Ovary (tissue), 3 donors: ENCODE measurements around the gene RAB31.

Experiments
- POLR2A ChIP-seq: fragments of 450-650 bp; IDR thresholded peaks from one replicate; pipeline ENCODE4 v1.6.1; 2017; ENCODE audit warnings: antibody characterized with exemption, mild to moderate bottlenecking, moderate library complexity
- TF ChIP-seq, protein P1 (sequence below), 3 donors: fragments of 450-650 bp in 2 of 3; fragments of 200-600 bp in 1 of 3; IDR thresholded peaks; one replicate each; pipeline versions ENCODE4 v1.5.1 to v1.8.0; 2016 to 2022; ENCODE audit warnings: antibody characterized with exemption in 3 of 3, mild to moderate bottlenecking in 1 of 3
- donor health status: DM: no; HTN: no; CAD: no.

DNA sequence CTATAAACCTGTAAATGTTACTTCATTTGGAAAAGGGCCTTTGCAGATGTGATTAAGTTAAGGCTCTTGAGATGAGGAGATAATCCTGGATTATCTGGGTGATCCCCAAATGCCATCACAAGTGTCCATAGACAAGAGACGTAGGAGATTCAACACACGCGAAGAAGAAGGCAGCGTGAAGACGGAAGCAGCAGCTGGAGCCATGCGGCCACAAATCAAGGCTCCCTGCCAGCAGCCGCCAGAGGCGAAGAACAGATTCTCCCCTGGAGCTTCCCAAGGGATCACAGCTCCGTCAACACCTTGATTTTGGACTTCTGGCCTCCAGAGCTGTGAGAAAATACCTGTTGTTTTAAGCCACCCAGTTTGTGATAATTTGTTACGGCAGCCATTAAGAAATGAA lies 194.7 kb downstream of the RAB31 start:
- TF ChIP-seq, protein P1, sequence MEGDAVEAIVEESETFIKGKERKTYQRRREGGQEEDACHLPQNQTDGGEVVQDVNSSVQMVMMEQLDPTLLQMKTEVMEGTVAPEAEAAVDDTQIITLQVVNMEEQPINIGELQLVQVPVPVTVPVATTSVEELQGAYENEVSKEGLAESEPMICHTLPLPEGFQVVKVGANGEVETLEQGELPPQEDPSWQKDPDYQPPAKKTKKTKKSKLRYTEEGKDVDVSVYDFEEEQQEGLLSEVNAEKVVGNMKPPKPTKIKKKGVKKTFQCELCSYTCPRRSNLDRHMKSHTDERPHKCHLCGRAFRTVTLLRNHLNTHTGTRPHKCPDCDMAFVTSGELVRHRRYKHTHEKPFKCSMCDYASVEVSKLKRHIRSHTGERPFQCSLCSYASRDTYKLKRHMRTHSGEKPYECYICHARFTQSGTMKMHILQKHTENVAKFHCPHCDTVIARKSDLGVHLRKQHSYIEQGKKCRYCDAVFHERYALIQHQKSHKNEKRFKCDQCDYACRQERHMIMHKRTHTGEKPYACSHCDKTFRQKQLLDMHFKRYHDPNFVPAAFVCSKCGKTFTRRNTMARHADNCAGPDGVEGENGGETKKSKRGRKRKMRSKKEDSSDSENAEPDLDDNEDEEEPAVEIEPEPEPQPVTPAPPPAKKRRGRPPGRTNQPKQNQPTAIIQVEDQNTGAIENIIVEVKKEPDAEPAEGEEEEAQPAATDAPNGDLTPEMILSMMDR (IDR thresholded peaks at IDR 0.05): no peak
- TF ChIP-seq POLR2A: no peak
